ENCODE data around the gene DHX16. TPM values are rescaled to one million over a fixed set of nuclear protein-coding genes. Genes with fewer than 3 reads are reported as not detected.

Gene DHX16
- total and polyA plus RNA-seq, 2 experiments from 2014 or later = 23.6 to 30.6 TPM

DNA sequence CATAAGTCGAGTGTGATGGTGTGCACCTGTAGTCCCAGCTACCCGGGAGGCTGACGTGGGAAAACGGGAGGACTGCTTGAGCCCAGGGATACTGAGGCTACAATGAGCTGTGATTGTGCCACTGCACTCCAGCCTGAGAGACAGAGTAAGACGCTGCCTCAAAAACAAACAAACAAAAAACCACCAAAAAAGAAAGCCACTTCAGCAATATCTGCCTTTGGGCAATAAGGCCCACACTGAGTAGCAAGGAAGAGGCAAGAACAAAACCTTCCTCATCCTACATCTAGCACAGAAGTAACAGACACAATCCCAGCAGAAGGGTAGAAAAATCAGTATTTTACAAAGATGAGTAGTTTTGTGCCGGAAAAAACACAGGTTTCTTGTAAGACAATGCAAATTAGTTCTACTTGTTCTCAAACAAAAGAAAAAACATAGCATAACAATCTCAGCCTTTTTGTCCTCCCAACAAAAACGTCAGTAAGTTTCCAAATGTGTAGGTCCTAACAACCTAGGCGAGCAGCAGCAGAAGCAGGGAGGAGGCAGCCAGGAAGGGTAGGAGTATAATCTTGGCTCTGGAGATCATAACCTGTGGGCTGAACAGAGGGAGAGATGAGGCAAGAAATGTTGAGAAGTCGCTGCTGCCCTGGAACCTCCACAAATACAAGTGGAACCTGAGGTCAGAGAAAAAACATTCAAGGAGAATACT is 61.5 kb downstream of the DHX16 start:
- Histone ChIP-seq H3K27ac (peak overlapping the region; percentile 6; the same call in 1 of the 2 replicates), H3K9ac (no peak overlapping the region), H3K27me3 (replicated peaks; ENCODE audit: insufficient read depth) (no peaks in the 10 kb centered on the region), H3K4me2 (ENCODE audit: unreplicated experiment) (no peak overlapping the region), H3K4me3 (no peak overlapping the region), H3K4me1 (ENCODE audit: insufficient read depth) (peaks cover 23% of the 10 kb centered on the region), H3K79me2 (ENCODE audit: insufficient read depth) (peaks cover 56% of the 10 kb centered on the region), H2AFZ (no peak overlapping the region), H3K36me3 (ENCODE audit: low read depth) (peaks cover 19% of the 10 kb centered on the region), H3K9me2 (ENCODE audit: insufficient read depth) (no peaks in the 10 kb centered on the region), H3F3A (ENCODE audit: insufficient read depth) (peaks cover 94% of the 10 kb centered on the region), H4K20me1 (ENCODE audit: insufficient read depth) (no peaks in the 10 kb centered on the region), H3K9me3 (ENCODE audit: low read depth) (no peaks in the 10 kb centered on the region)
- in situ Hi-C loops (cut with MboI) = no loop called here
- 68% methylated on average over 9 of the region's 9 CpGs for WGBS, 2 experiments (ENCODE audit: low coverage in 1 of 2, low lambda C conversion rate in 2 of 2, missing lambda C conversion rate in 2 of 2)
- DNase-seq = no peak
- TF ChIP-seq EZH2phosphoT487 (IDR thresholded peaks at IDR 0.05; ENCODE audit: insufficient read depth, low read depth) (no peak), EZH2 (IDR thresholded peaks at IDR 0.05; ENCODE audit: insufficient read depth, poor library complexity, severe bottlenecking) (no peak)

DNA sequence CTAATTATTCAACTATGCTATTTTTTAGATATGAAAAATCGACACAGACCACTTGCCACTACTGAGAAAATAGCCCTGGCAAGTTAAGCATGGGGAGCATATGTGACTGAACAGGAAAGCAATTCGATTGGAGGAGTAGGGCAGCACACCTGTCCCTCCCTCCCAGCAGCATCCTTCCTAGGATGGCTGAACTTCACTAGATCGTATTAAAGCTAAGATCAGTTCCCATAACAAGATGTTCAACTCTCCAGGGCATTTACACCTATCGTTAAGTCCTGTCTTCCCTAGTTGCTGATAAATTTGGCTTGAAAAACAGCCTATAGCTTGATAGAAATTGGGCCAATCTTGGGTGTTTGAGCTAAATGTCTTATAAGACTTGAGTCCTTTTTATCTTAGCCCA is 62.7 kb downstream of the DHX16 start:
- no peak for DNase-seq
- TF ChIP-seq EZH2phosphoT487 (IDR thresholded peaks at IDR 0.05; ENCODE audit: insufficient read depth, low read depth) = no peak
- TF ChIP-seq EZH2 (IDR thresholded peaks at IDR 0.05; ENCODE audit: insufficient read depth, poor library complexity, severe bottlenecking) = no peak
- 0 out of 2 replicates have a peak overlapping the region, but pooled peaks have one; percentile 0 for H3K9ac ChIP-seq
- H3K9me3 ChIP-seq (ENCODE audit: low read depth) = no peaks in the 10 kb centered on the region
- H3K27me3 ChIP-seq (replicated peaks; ENCODE audit: insufficient read depth) = no peaks in the 10 kb centered on the region
- H3F3A ChIP-seq (ENCODE audit: insufficient read depth) = peaks cover 90% of the 10 kb centered on the region
- H3K27ac ChIP-seq = peak overlapping the region; percentile 19
- H3K4me3 ChIP-seq = no peak overlapping the region
- WGBS, 2 experiments (ENCODE audit: low coverage in 1 of 2, low lambda C conversion rate in 2 of 2, missing lambda C conversion rate in 2 of 2) = 67 to 68% methylated on average over 4 of the region's 4 CpGs
- no peaks in the 10 kb centered on the region for H4K20me1 ChIP-seq (ENCODE audit: insufficient read depth)
- no peaks in the 10 kb centered on the region for H3K9me2 ChIP-seq (ENCODE audit: insufficient read depth)
- H2AFZ ChIP-seq = no peak overlapping the region
- peaks cover 24% of the 10 kb centered on the region for H3K36me3 ChIP-seq (ENCODE audit: low read depth)
- peaks cover 23% of the 10 kb centered on the region for H3K4me1 ChIP-seq (ENCODE audit: insufficient read depth)
- in situ Hi-C loops (cut with MboI) = no loop called here
- peaks cover 48% of the 10 kb centered on the region for H3K79me2 ChIP-seq (ENCODE audit: insufficient read depth)
- H3K4me2 ChIP-seq (ENCODE audit: unreplicated experiment) = no peak overlapping the region

DNA sequence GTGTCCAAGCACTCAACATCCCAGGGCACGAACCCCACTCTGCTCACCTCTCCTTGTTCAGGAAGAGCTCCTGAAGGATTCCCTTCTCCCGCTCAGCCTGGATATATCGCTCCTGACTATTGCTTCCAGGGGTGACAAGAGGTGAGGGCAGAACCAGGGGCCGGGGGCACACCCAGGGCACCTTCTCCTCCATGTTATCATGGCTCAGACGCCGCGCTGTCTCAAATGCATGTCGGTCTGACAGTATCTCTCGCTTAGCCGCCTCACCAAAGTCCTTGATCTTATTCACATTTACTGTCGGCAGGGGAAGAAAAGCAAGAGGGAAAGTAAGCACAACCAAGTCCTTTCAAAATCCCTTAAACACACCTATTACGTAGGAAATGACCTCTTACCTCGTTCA is 68.8 kb downstream of the DHX16 start:
- Histone ChIP-seq H3K27ac (no peak overlapping the region), H3K27me3 (replicated peaks; ENCODE audit: insufficient read depth) (no peaks in the 10 kb centered on the region), H3F3A (ENCODE audit: insufficient read depth) (peaks cover 81% of the 10 kb centered on the region), H4K20me1 (ENCODE audit: insufficient read depth) (no peaks in the 10 kb centered on the region), H3K9me2 (ENCODE audit: insufficient read depth) (no peaks in the 10 kb centered on the region), H3K79me2 (ENCODE audit: insufficient read depth) (0 out of 2 replicates have a peak, but pooled peaks cover 8% of the 10 kb centered on the region), H3K4me3 (no peak overlapping the region), H3K9me3 (ENCODE audit: low read depth) (no peaks in the 10 kb centered on the region), H2AFZ (no peak overlapping the region), H3K36me3 (ENCODE audit: low read depth) (peaks cover 60% of the 10 kb centered on the region), H3K9ac (no peak overlapping the region), H3K4me1 (ENCODE audit: insufficient read depth) (no peaks in the 10 kb centered on the region), H3K4me2 (ENCODE audit: unreplicated experiment) (no peak overlapping the region)
- no peak for DNase-seq
- 95 to 97% methylated on average over 13 of the region's 13 CpGs for WGBS, 2 experiments (ENCODE audit: low coverage in 1 of 2, low lambda C conversion rate in 2 of 2, missing lambda C conversion rate in 2 of 2)
- TF ChIP-seq EZH2phosphoT487 (IDR thresholded peaks at IDR 0.05; ENCODE audit: insufficient read depth, low read depth) = no peak
- TF ChIP-seq EZH2 (IDR thresholded peaks at IDR 0.05; ENCODE audit: insufficient read depth, poor library complexity, severe bottlenecking) = no peak
- in situ Hi-C loops (cut with MboI) = no loop called here

Other genes with a start within 250 kb of the DHX16 start
- 190 and 203 TPM in 2 replicates for gene HLA-E, start 183.5 kb downstream of the DHX16 start, total RNA-seq (2014; rRNA removed; shearing (Covaris generic))
- 123 and 130 TPM in 2 replicates for gene HLA-E, start 183.5 kb downstream of the DHX16 start, polyA plus RNA-seq (2016; fragmentation: Nextera tagmentation; extraction: Ambion mirVana)
- 62.3 and 64.8 TPM in 2 replicates for gene GNL1, start 116.5 kb downstream of the DHX16 start, total RNA-seq (2014; rRNA removed; shearing (Covaris generic))
- 72.1 and 78.9 TPM in 2 replicates for gene GNL1, start 116.5 kb downstream of the DHX16 start, polyA plus RNA-seq (2016; fragmentation: Nextera tagmentation; extraction: Ambion mirVana)
- 5.2 and 6.5 TPM in 2 replicates for gene PRR3, start 115.7 kb downstream of the DHX16 start, total RNA-seq (2014; rRNA removed; shearing (Covaris generic))
- 7.1 and 7.3 TPM in 2 replicates for gene PRR3, start 115.7 kb downstream of the DHX16 start, polyA plus RNA-seq (2016; fragmentation: Nextera tagmentation; extraction: Ambion mirVana)
- gene ABCF1, start 101.6 kb downstream of the DHX16 start, total RNA-seq (2014; rRNA removed; shearing (Covaris generic)) = 31.3 and 42.0 TPM in 2 replicates
- gene ABCF1, start 101.6 kb downstream of the DHX16 start, polyA plus RNA-seq (2016; fragmentation: Nextera tagmentation; extraction: Ambion mirVana) = 35.5 and 39.7 TPM in 2 replicates
- gene PPP1R10, start 55.8 kb downstream of the DHX16 start, total RNA-seq (2014; rRNA removed; shearing (Covaris generic)) = 23.9 and 27.3 TPM in 2 replicates
- gene PPP1R10, start 55.8 kb downstream of the DHX16 start, polyA plus RNA-seq (2016; fragmentation: Nextera tagmentation; extraction: Ambion mirVana) = 23.6 and 32.7 TPM in 2 replicates
- 33.5 and 41.4 TPM in 2 replicates for gene MRPS18B, start 55.2 kb downstream of the DHX16 start, total RNA-seq (2014; rRNA removed; shearing (Covaris generic))
- 59.2 and 61.2 TPM in 2 replicates for gene MRPS18B, start 55.2 kb downstream of the DHX16 start, polyA plus RNA-seq (2016; fragmentation: Nextera tagmentation; extraction: Ambion mirVana)
- 2.3 and 3.7 TPM in 2 replicates for gene ATAT1, start 46.1 kb downstream of the DHX16 start, total RNA-seq (2014; rRNA removed; shearing (Covaris generic))
- 12.3 and 12.6 TPM in 2 replicates for gene ATAT1, start 46.1 kb downstream of the DHX16 start, polyA plus RNA-seq (2016; fragmentation: Nextera tagmentation; extraction: Ambion mirVana)
- gene C6orf136, start 25.9 kb downstream of the DHX16 start, total RNA-seq (2014; rRNA removed; shearing (Covaris generic)) = 2.4 and 4.6 TPM in 2 replicates
- gene C6orf136, start 25.9 kb downstream of the DHX16 start, polyA plus RNA-seq (2016; fragmentation: Nextera tagmentation; extraction: Ambion mirVana) = 8.6 and 10.6 TPM in 2 replicates
- 85.5 and 108 TPM in 2 replicates for gene PPP1R18, start 13.6 kb upstream of the DHX16 start, total RNA-seq (2014; rRNA removed; shearing (Covaris generic))
- gene PPP1R18, start 13.6 kb upstream of the DHX16 start, polyA plus RNA-seq (2016; fragmentation: Nextera tagmentation; extraction: Ambion mirVana) = 66.6 and 67.8 TPM in 2 replicates
- 5.8 and 6.2 TPM in 2 replicates for gene NRM, start 18.0 kb upstream of the DHX16 start, total RNA-seq (2014; rRNA removed; shearing (Covaris generic))
- gene NRM, start 18.0 kb upstream of the DHX16 start, polyA plus RNA-seq (2016; fragmentation: Nextera tagmentation; extraction: Ambion mirVana) = 11.3 and 11.6 TPM in 2 replicates
- gene MDC1, start 44.3 kb upstream of the DHX16 start, total RNA-seq (2014; rRNA removed; shearing (Covaris generic)) = 4.9 and 6.6 TPM in 2 replicates
- gene MDC1, start 44.3 kb upstream of the DHX16 start, polyA plus RNA-seq (2016; fragmentation: Nextera tagmentation; extraction: Ambion mirVana) = 6.7 and 7.1 TPM in 2 replicates
- gene TUBB, start 47.3 kb upstream of the DHX16 start, total RNA-seq (2014; rRNA removed; shearing (Covaris generic)) = 525 and 565 TPM in 2 replicates
- 491 and 520 TPM in 2 replicates for gene TUBB, start 47.3 kb upstream of the DHX16 start, polyA plus RNA-seq (2016; fragmentation: Nextera tagmentation; extraction: Ambion mirVana)
- gene FLOT1, start 69.7 kb upstream of the DHX16 start, total RNA-seq (2014; rRNA removed; shearing (Covaris generic)) = 156 and 165 TPM in 2 replicates
- gene FLOT1, start 69.7 kb upstream of the DHX16 start, polyA plus RNA-seq (2016; fragmentation: Nextera tagmentation; extraction: Ambion mirVana) = 162 and 171 TPM in 2 replicates
- gene IER3, start 71.5 kb upstream of the DHX16 start, total RNA-seq (2014; rRNA removed; shearing (Covaris generic)) = 148 and 156 TPM in 2 replicates
- gene IER3, start 71.5 kb upstream of the DHX16 start, polyA plus RNA-seq (2016; fragmentation: Nextera tagmentation; extraction: Ambion mirVana) = 76.4 and 82.1 TPM in 2 replicates
- 23.1 and 27.0 TPM in 2 replicates for gene DDR1, start 211.5 kb upstream of the DHX16 start, total RNA-seq (2014; rRNA removed; shearing (Covaris generic))
- 16.9 and 17.5 TPM in 2 replicates for gene DDR1, start 211.5 kb upstream of the DHX16 start, polyA plus RNA-seq (2016; fragmentation: Nextera tagmentation; extraction: Ambion mirVana)
- gene GTF2H4, start 235.2 kb upstream of the DHX16 start, total RNA-seq (2014; rRNA removed; shearing (Covaris generic)) = 12.8 and 21.7 TPM in 2 replicates
- gene GTF2H4, start 235.2 kb upstream of the DHX16 start, polyA plus RNA-seq (2016; fragmentation: Nextera tagmentation; extraction: Ambion mirVana) = 5.3 and 5.4 TPM in 2 replicates
- gene VARS2, start 241.2 kb upstream of the DHX16 start, total RNA-seq (2014; rRNA removed; shearing (Covaris generic)) = 11.9 and 20.8 TPM in 2 replicates
- 8.5 and 9.9 TPM in 2 replicates for gene VARS2, start 241.2 kb upstream of the DHX16 start, polyA plus RNA-seq (2016; fragmentation: Nextera tagmentation; extraction: Ambion mirVana)